NT2/D1 (cell line): ENCODE data around the gene LLGL2.

Experiments used
- SUZ12 ChIP-seq: IDR thresholded peaks from 2 replicates; pipeline ENCODE4 v1.6.1; 2011; ENCODE audit not compliant: insufficient read length, insufficient read depth; ENCODE audit errors: extremely low read depth
- YY1 ChIP-seq: IDR thresholded peaks from 2 replicates; pipeline ENCODE4 v1.6.1; 2011; ENCODE audit not compliant: insufficient read length, insufficient read depth
- ZNF274 ChIP-seq: IDR thresholded peaks from 2 replicates; pipeline ENCODE4 v1.6.1; 2011; ENCODE audit warnings: mild to moderate bottlenecking, low read depth, low read length

DNA sequence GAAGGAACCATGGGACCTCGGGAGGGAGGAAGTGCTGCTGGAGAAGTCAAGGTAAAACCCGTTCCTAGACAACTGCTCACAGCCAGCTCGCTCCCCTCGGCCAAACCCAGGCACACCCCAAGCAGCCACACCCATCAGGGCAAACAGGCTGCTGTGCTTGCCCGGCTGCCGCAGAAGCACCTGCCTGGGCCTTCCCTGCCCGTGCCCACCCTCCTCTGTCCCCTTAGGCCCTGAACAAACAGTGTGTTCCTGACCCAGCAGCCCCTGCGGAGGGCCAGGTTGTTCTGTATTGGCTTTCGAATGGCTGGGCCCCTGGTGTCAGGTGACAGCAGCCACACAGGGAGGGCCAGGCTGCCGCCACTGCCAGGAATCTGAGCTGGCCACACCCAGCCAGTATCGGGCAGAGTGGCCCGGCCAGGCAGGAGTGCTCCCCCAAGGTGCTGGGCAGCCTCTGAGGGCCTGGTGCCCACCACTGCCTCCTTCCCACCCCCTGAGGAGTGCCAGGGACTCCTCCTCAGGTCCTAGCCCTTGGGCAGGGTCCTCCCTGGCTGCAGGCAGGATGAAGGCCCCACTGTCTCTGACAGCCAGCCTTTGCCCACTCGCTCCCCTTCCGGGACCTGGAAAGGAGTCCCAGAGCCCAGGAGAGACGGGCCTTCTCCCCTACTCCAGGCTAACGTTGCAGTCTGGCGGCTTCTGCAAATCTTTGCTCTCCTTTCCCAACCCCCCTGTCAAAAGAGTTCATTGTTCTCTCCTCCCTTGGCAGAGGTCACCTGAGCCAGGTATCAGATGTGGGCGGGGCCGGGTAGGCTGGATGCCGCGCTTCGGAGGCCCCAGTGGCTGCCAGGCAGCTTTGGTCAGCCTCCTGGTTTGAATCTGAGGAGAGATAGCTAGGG lies 24.0 kb downstream of the LLGL2 start:
- TF ChIP-seq YY1, result no peak
- TF ChIP-seq SUZ12, result no peak
- TF ChIP-seq ZNF274, result no peak
